RWPE2 (cell line): ENCODE results near the gene RPL10.

Experiments
- ATAC-seq: fragments of 200-7000 bp; cut with Tn5 transposase; 3 replicates; pipeline ENCODE4 v1.9.1; 2021; ENCODE audit warnings: low read depth
- DNase-seq: peaks from one replicate; pipeline ENCODE4 v3.0.0-alpha.2; 2020; ENCODE audit warnings: low spot score
- H3K27ac ChIP-seq: fragments of 450-650 bp; 2 replicates; pipeline ENCODE4 v1.5.1; 2017; ENCODE audit warnings: mild to moderate bottlenecking; ENCODE audit not compliant: poor library complexity, severe bottlenecking
- H3K27me3 ChIP-seq: fragments of 250-450 bp; sonication (Bioruptor Pico); 2 replicates; pipeline ENCODE4 v1.5.1; 2021; ENCODE audit warnings: mild to moderate bottlenecking, moderate library complexity; ENCODE audit not compliant: insufficient read depth, poor library complexity, severe bottlenecking
- H3K36me3 ChIP-seq: fragments of 250-450 bp; sonication (Bioruptor Pico); 2 replicates; pipeline ENCODE4 v1.5.1; 2020; ENCODE audit warnings: low read depth, mild to moderate bottlenecking, moderate library complexity
- H3K4me1 ChIP-seq: fragments of 250-450 bp; sonication (Bioruptor Pico); 2 replicates; pipeline ENCODE4 v1.5.1; 2021; ENCODE audit warnings: mild to moderate bottlenecking, moderate library complexity; ENCODE audit not compliant: insufficient read depth, poor library complexity, severe bottlenecking
- H3K4me3 ChIP-seq: fragments of 250-450 bp; sonication (Bioruptor Pico); 2 replicates; pipeline ENCODE4 v1.5.1; 2021; ENCODE audit warnings: mild to moderate bottlenecking, moderate library complexity; ENCODE audit not compliant: severe bottlenecking
- H3K9me3 ChIP-seq: fragments of 250-450 bp; sonication (Bioruptor Pico); 2 replicates; pipeline ENCODE4 v1.5.1; 2021; ENCODE audit warnings: mild to moderate bottlenecking, moderate library complexity; ENCODE audit not compliant: severe bottlenecking
- CTCF ChIP-seq: fragments of 450-650 bp; IDR thresholded peaks from one replicate; pipeline ENCODE4 v1.5.1; 2017; ENCODE audit warnings: mild to moderate bottlenecking, moderate library complexity; ENCODE audit not compliant: poor library complexity, severe bottlenecking

Gene RPL10

GRCh38 chrX:154353172-154353843 lies 44.9 kb upstream of the RPL10 start:
- H3K27ac ChIP-seq = no peak overlapping the region
- DNase-seq (no peak), ATAC-seq (no peak)
- no peak for TF ChIP-seq CTCF
- no peak overlapping the region for H3K4me3 ChIP-seq
- H3K36me3 ChIP-seq = peaks cover 99% of the 10 kb centered on the region
- no peaks in the 10 kb centered on the region for H3K9me3 ChIP-seq
- H3K27me3 ChIP-seq = no peaks in the 10 kb centered on the region
- H3K4me1 ChIP-seq = no peaks in the 10 kb centered on the region

- H3K27ac ChIP-seq = no peak overlapping the region
- H3K4me3 ChIP-seq = no peak overlapping the region
- H3K4me1 ChIP-seq = no peaks in the 10 kb centered on the region
- DNase-seq (no peak), ATAC-seq (no peak)
- TF ChIP-seq CTCF = no peak
- H3K27me3 ChIP-seq = no peaks in the 10 kb centered on the region
- H3K9me3 ChIP-seq = no peaks in the 10 kb centered on the region
- H3K36me3 ChIP-seq = peaks cover 99% of the 10 kb centered on the region
Measured at GRCh38 chrX:154354013-154354412, 44.2 kb upstream of the RPL10 start.

GRCh38 chrX:154354516-154354915 lies 43.7 kb upstream of the RPL10 start:
- Histone ChIP-seq H3K9me3 (no peaks in the 10 kb centered on the region), H3K4me3 (no peak overlapping the region), H3K27me3 (no peaks in the 10 kb centered on the region), H3K4me1 (no peaks in the 10 kb centered on the region), H3K36me3 (peaks cover 99% of the 10 kb centered on the region), H3K27ac (no peak overlapping the region)
- ATAC-seq = no peak
- no peak for DNase-seq
- no peak for TF ChIP-seq CTCF

- no peaks in the 10 kb centered on the region for H3K27me3 ChIP-seq
- no peak for TF ChIP-seq CTCF
- H3K4me1 ChIP-seq = no peaks in the 10 kb centered on the region
- H3K4me3 ChIP-seq = no peak overlapping the region
- no peaks in the 10 kb centered on the region for H3K9me3 ChIP-seq
- no peak for DNase-seq
- H3K36me3 ChIP-seq = peaks cover 99% of the 10 kb centered on the region
- H3K27ac ChIP-seq = no peak overlapping the region
- ATAC-seq = no peak
Measured at GRCh38 chrX:154355094-154355775, 42.9 kb upstream of the RPL10 start.

GRCh38 chrX:154355776-154356140 lies 42.4 kb upstream of the RPL10 start:
- no peaks in the 10 kb centered on the region for H3K27me3 ChIP-seq
- no peak overlapping the region for H3K27ac ChIP-seq
- ATAC-seq (no peak), DNase-seq (no peak)
- no peaks in the 10 kb centered on the region for H3K4me1 ChIP-seq
- H3K9me3 ChIP-seq = no peaks in the 10 kb centered on the region
- no peak for TF ChIP-seq CTCF
- peaks cover 99% of the 10 kb centered on the region for H3K36me3 ChIP-seq
- H3K4me3 ChIP-seq = no peak overlapping the region
